Fibroblast of skin of scalp (primary cell): ENCODE data around the gene ARHGEF40.

ENCODE experiments used
- DNase-seq: peaks from one replicate; pipeline ENCODE4 v3.0.0-alpha.2; 2013

Gene ARHGEF40

GRCh38 chr14:21098892-21099595, 28.9 kb downstream of the ARHGEF40 start:
- no peak for DNase-seq

DNA sequence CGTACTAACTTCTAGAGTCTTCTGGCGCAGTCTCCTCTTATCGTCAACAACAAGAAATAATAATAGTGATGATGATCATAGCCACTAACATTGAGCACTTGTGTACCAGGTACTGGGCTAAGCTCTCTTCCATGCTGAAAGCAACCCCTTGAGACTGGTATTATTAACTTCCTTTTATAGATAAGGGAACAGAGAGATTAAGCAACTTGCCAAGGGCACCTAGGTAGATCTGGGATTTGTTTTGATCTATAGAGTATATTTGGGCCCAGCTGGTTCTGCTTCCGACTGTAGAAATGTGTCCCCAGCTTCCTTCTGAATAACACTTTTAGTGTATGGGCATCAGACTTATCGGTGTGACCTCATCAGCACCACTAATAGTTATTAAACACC, 29.5 kb downstream of the ARHGEF40 start:
- no peak for DNase-seq

DNA sequence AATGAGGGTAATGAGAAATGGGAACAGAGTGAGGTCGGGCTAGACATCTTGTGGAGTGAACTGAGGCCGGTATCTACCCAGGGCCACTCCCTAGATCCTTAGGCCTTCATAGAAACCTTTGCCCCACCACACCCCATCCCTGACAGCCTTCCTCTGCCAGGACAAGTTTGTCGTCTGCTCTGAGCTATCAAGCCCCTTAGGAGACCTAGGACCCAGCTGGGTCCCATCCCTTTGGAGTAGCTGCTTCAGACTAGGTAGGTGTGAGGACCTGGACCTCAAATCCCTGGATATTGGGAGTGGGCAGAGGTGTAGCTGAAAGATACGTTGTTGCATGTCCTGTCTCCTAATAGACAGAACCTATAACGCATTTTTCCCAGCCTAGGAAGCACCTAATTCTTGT, 30.8 kb downstream of the ARHGEF40 start, which contains the start of gene TMEM253:
TMEM253 (plus strand) TSS at position 136 of the 400 bp plus-strand sequence. CDS start 278 bp downstream, outside the sequence.
- DNase-seq, result no peak

GRCh38 chr14:21101802-21102413, 31.8 kb downstream of the ARHGEF40 start:
- DNase-seq, result no peak

DNA sequence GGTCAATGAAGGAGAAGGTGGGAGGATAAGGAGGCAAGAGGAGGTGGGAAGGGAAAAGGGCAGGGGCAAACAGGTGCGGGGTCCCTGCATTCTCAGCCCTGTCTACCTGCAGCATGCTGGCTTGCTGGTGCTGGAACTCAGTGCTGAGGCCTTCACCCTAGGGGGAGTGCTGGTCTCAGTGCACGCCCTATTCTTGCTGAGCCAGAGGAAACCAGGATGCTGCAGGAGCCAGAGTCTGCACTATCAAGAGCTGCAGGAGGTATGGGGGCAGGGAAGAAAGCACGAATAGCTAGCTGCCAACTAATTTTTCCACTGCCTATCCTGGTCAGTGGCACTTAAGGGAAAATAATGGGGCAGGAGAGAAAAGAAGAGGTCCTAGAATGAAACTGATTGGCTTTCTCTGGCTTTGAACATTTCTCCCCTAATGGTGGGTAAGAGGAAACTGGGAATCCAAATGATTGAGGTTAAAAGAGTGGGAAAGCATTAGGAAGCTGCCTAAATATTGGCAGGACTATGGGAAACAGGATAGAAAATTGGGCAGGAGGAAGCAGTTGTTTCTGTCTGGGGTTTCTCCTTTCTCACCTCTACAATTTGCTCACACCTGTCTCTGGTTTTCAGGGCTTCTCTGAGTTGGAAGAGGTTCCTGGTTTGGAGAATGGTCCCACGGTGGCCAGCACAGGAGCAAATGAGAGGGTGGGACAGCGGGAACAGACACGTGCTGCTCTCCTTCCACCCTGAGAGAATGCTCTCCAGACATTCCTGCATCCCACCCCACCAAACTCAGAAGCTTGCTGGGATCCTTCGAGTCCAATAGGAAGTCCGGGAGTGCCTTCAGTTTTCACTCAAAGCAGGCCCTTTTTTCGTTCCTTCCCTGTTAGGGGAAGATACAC, 32.7 kb downstream of the ARHGEF40 start:
- DNase-seq, result no peak

DNA sequence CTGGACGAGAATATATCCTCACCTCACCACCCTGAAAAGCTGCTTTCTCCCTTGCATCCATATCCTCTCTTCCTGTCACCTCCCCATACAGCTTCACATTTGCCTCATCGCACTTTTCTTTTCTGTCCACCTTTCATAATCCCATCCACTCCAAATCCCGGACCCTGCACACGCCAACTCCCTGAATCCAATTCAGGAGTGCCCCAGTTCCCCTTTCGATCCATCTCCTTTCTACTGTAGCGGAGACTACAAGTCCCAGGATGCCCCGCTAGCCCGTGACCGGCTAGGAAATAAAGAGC, 33.3 kb downstream of the ARHGEF40 start:
- DNase-seq, result no peak

GRCh38 chr14:21103710-21104447, 33.8 kb downstream of the ARHGEF40 start:
- DNase-seq, result peak; percentile 97

GRCh38 chr14:21104448-21105060, 34.5 kb downstream of the ARHGEF40 start:
- peak; percentile 82 for DNase-seq

DNA sequence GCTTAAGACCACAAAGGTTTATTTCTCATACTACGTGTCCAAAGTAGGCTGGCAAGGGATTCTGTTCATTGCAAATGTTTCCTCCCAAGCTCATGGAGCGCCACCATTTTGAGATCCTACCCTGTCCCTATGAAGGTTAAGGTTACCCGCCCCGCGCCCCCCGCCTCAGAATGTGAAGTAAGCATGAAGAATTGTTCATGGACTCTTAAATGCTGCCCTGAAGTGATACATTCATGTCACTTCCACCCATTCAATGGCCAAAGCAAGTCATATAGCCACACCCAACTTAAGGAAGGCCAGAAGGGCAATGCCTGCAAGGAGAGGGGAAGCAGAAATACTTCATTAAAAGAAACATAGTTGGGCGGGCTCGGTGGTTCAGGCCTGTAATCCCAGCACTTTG, 35.0 kb downstream of the ARHGEF40 start:
- DNase-seq, result no peak

GRCh38 chr14:21106176-21106497, 36.0 kb downstream of the ARHGEF40 start:
- no peak for DNase-seq

- peak; percentile 70 for DNase-seq
Measured at GRCh38 chr14:21106498-21107282, 36.6 kb downstream of the ARHGEF40 start.

- no peak for DNase-seq
Measured at GRCh38 chr14:21107283-21107800, 37.2 kb downstream of the ARHGEF40 start.

DNA sequence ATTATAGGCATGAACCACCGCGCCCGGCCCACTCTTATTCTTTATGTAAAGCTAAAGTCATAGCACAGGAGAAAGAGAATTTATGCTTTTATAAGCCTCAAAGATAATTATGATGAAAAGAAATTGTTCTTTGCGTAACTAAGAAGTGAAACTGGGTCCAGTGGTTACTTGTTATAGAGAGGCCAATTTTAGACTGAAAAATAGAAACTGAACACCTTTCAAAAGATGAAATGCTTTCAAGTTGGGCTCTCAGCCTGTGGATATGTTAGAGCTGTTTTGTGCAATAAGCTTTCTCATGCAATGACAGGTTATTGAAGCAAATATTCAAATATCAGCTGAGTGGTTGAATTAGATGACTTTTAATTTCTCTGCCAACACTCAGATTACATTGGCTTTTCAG, 38.7 kb downstream of the ARHGEF40 start:
- DNase-seq, result no peak

DNA sequence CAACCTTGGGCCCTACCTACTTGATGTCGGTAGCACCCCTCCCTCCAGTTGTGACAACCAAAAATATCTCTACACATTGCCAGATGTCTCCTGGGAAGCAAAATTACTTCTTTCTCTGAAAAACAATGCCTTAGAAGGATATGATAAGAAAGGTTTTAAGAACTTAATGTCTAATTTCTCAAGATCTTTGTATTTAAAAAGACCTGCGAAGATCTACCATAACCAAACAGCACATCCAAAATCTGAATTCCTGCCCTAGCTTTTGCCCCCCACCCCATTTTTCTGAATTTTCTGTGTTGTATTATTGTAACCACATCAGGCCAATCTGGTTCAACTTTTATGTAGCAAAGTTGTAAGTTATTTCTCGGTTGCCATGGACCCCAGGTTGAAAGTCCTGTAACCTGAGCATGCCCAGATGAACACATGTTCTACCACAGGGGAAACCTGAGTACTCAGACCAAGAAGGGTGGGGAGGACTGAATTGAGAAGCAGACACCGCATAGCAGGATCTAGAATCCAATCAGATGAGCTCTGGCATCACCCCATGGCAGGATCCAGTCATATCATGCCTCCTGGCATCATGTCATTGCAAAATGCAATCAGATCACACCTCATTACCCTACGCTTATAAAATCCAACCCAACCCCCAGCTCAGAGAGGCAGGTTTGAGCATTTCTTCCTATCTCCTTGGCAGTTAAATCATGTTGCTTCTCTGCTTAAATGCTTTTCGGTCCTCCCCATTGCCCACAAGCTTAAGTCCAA, 39.5 kb downstream of the ARHGEF40 start:
- no peak for DNase-seq

DNA sequence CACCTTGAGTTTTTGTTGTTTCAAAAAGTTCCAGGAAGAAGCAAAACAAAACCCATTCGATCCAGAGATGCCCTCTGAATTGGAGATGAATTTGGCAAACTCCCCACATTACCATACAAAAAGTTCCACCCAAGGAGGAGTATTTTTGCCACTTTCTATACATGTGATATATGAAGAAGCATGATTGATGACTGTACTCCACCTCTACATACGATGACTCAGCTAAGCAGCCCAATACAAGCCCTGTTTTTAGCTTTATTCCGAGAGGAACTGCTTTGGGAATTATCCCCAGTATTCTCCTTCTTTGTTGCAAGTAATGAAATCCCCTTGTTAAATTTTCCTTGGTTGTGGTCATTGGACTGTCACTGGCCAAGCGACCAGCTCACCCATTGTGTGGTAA, 42.2 kb downstream of the ARHGEF40 start:
- no peak for DNase-seq

DNA sequence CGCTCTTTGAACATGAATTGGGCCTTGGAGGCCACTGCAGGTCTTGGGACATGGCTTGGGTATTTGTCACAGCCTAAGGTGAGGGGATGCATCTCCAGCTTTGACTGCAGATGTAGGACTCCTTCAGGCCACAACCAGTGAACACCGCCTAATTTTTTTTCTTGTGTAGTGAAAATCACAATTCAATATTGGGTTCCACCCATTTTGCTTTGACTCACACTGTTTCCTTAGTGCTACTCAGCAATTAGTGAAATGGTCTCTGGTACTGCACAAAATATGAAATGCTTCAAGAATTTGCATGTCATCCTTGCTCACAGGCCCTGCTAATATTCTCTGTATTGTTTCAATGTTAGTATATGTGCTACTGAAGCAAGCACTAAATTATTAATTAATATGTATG, 43.3 kb downstream of the ARHGEF40 start:
- no peak for DNase-seq

DNA sequence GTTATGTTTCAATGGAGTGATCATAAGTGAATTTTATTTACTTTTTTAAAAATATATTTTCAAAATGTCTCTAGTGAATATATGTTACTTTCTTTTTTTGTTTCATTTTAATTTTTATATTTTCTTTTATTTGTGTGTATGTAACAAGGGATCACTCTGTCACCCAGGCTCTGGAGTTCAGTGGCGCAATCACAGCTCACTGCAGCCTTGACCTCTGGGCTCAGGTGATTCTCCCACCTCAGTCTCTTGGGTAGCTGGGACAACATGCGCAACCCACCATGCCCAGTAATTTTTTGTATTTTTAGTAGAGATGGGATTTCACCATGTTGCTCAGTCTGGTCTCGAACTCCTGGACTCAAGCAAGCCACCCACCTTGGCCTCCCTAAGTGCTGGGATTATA, 48.8 kb downstream of the ARHGEF40 start:
- no peak for DNase-seq

DNA sequence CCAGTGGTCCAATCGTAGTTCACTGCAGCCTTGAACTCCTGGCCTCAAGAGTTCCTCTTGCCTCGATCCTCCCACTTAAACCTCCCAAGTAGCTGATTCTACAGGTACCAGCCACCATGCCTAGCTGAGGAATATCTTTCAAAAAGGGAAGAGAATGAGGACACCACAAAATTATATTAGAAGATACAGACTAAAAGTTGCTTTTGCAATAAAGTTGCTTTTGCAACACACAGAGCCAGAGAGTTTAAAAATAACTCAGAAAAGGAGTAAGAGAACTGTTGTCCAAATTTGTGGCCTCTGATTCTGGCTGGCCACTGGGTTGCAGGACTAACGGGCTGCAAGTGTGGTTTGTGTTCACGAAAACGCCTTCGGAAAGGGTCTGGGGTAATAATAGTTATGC, 50.6 kb downstream of the ARHGEF40 start:
- no peak for DNase-seq

DNA sequence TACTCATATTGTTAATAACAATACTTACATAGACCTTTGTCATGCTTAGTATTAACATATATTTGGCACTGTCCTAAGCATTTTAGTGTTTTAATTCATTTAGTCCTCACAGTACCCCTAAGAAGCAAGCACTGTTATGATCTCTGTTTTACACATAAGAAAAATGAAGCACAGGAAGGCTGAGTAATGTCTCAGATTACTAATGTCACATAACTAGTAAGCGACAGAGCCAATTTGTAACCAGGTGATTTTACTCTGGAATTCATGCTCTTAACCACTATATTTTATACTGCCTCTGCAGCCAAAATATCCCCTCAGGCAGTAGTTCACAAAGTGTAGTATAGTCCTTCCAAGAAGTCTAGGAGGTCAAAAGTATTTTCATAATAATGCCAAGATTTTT, 51.0 kb downstream of the ARHGEF40 start:
- no peak for DNase-seq

DNA sequence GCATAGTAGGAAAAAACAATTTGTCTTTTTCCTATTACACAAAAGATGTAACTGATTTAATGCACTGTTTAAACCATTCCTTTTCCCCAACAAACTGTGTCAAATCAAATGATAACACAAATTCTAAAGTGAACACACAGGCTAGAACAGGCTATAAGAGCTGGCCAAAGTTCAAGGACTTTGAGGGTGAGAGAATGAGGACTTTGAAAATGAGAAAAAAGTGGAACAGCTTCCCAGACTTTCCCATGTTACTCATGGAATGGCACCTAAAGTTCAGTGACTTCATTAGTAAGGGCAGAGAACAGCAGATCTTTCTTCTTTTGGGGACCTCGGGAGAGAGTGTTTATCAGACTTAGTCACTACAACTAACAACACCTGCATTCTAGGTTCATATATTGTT, 53.3 kb downstream of the ARHGEF40 start:
- DNase-seq, result no peak

GRCh38 chr14:21133901-21134300, 63.8 kb downstream of the ARHGEF40 start:
- DNase-seq, result no peak
